C4-2B (cell line): ENCODE data around the gene SAC3D1.

Experiments
- ZFX ChIP-seq: fragments of 450-650 bp; IDR thresholded peaks from 2 replicates; pipeline ENCODE4 v1.6.1; 2017
- TF ChIP-seq, protein P1 (sequence below): fragments of 450-650 bp; conservative IDR thresholded peaks from 2 replicates; pipeline ENCODE4 v1.5.1; 2017; ENCODE audit warnings: mild to moderate bottlenecking

- TF ChIP-seq, protein P1, sequence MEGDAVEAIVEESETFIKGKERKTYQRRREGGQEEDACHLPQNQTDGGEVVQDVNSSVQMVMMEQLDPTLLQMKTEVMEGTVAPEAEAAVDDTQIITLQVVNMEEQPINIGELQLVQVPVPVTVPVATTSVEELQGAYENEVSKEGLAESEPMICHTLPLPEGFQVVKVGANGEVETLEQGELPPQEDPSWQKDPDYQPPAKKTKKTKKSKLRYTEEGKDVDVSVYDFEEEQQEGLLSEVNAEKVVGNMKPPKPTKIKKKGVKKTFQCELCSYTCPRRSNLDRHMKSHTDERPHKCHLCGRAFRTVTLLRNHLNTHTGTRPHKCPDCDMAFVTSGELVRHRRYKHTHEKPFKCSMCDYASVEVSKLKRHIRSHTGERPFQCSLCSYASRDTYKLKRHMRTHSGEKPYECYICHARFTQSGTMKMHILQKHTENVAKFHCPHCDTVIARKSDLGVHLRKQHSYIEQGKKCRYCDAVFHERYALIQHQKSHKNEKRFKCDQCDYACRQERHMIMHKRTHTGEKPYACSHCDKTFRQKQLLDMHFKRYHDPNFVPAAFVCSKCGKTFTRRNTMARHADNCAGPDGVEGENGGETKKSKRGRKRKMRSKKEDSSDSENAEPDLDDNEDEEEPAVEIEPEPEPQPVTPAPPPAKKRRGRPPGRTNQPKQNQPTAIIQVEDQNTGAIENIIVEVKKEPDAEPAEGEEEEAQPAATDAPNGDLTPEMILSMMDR, result no peak
- no peak for TF ChIP-seq ZFX
These were observed 17.0 kb downstream of the SAC3D1 start for GRCh38 chr11:65058012-65058411.
